Mesendoderm (in vitro differentiated cells): Measurements from ENCODE around the gene RNF6.

ENCODE experiments used
- DNase-seq: peaks from one replicate; pipeline ENCODE4 v3.0.0; 2013
- H2AK5ac ChIP-seq: 2 replicates; pipeline ENCODE4 v1.6.1; 2013; ENCODE audit warnings: low read length, inconsistent platforms
- H2BK120ac ChIP-seq: 2 replicates; pipeline ENCODE4 v1.6.1; 2013; ENCODE audit warnings: low read depth, mild to moderate bottlenecking, low read length, moderate library complexity, mixed read lengths
- H2BK15ac ChIP-seq: replicated peaks from 2 replicates; pipeline ENCODE4 v1.6.1; 2013; ENCODE audit warnings: low read depth, mild to moderate bottlenecking, moderate library complexity
- H2BK5ac ChIP-seq: 2 replicates; pipeline ENCODE4 v1.6.1; 2013; ENCODE audit warnings: low read length, inconsistent platforms
- H3K18ac ChIP-seq: 2 replicates; pipeline ENCODE4 v1.6.1; 2013; ENCODE audit warnings: mild to moderate bottlenecking, low read length, mixed read lengths
- H3K23ac ChIP-seq: one replicate; pipeline ENCODE4 v1.6.1; 2013; ENCODE audit warnings: low read length
- H3K27ac ChIP-seq: 2 replicates; pipeline ENCODE4 v1.5.1; 2013; ENCODE audit warnings: low read depth, mild to moderate bottlenecking, inconsistent platforms, low read length, moderate library complexity
- H3K27me3 ChIP-seq: 2 replicates; pipeline ENCODE4 v1.6.1; 2013; ENCODE audit warnings: low read length, control low read depth, mild to moderate bottlenecking, inconsistent platforms; ENCODE audit not compliant: insufficient read depth, poor library complexity
- H3K36me3 ChIP-seq: 2 replicates; pipeline ENCODE4 v1.6.1; 2013; ENCODE audit warnings: low read length, inconsistent platforms; ENCODE audit not compliant: control insufficient read depth, insufficient read depth
- H3K4ac ChIP-seq: one replicate; pipeline ENCODE4 v1.6.1; 2013; ENCODE audit warnings: low read depth, mild to moderate bottlenecking, low read length, moderate library complexity
- H3K4me1 ChIP-seq: 2 replicates; pipeline ENCODE4 v1.6.1; 2013; ENCODE audit warnings: low read depth, low read length, inconsistent platforms; ENCODE audit not compliant: control insufficient read depth
- H3K4me2 ChIP-seq: 2 replicates; pipeline ENCODE4 v1.6.1; 2013; ENCODE audit warnings: low read length
- H3K4me3 ChIP-seq: 2 replicates; pipeline ENCODE4 v1.5.1; 2013; ENCODE audit warnings: mild to moderate bottlenecking, low read length
- H3K56ac ChIP-seq: one replicate; pipeline ENCODE4 v1.6.1; 2013; ENCODE audit warnings: low read length
- H3K79me1 ChIP-seq: 2 replicates; pipeline ENCODE4 v1.6.1; 2013; ENCODE audit warnings: low read length, inconsistent platforms
- H3K79me2 ChIP-seq: 2 replicates; pipeline ENCODE4 v1.6.1; 2013; ENCODE audit warnings: mild to moderate bottlenecking, low read length; ENCODE audit not compliant: control insufficient read depth, insufficient read depth
- H3K9ac ChIP-seq: 2 replicates; pipeline ENCODE4 v1.6.1; 2013; ENCODE audit warnings: low read length, inconsistent platforms
- H4K5ac ChIP-seq: one replicate; pipeline ENCODE4 v1.6.1; 2013; ENCODE audit warnings: low read length
- H4K8ac ChIP-seq: one replicate; pipeline ENCODE4 v1.6.1; 2013; ENCODE audit warnings: low read depth, mild to moderate bottlenecking, control low read depth, low read length, moderate library complexity
- WGBS: extraction: QIAGEN DNeasy Blood & Tissue Kit; methylation state at CpG from one replicate; pipeline ENCODE4 v1.1.7; 2013; ENCODE audit warnings: low lambda C conversion rate, missing lambda C conversion rate; ENCODE audit not compliant: insufficient coverage; ENCODE audit errors: extremely low coverage; 5-methylcytosine and 5-hydroxymethylcytosine counted together

Gene RNF6

DNA sequence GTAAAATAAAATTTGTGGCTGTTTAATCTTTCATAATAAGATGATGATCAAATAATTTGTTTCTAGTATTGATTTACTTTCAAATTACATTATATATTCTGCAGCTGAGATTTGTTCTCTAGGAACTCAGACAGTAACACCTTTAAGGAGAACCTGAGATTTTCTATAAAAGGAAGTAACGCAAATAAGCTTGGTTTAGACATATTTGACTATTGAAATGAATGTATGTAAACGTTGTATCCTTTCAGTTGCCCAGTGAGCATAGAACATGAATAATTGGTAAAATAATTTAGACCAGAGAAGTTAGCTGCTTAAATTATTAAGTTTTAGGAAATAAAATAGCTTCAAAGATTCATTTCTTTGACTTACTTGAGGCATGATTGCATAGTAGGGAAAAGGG is 34.9 kb upstream of the RNF6 start:
- Histone ChIP-seq H2BK5ac (no peak overlapping the region), H3K79me1 (peaks cover 11% of the 10 kb centered on the region), H3K23ac (no peak overlapping the region), H3K18ac (no peak overlapping the region), H3K4me3 (no peak overlapping the region), H3K4me1 (no peaks in the 10 kb centered on the region), H3K36me3 (no peaks in the 10 kb centered on the region), H3K79me2 (peaks cover 42% of the 10 kb centered on the region), H4K8ac (no peak overlapping the region), H2AK5ac (no peak overlapping the region), H3K56ac (no peak overlapping the region), H3K9ac (no peak overlapping the region), H3K27me3 (no peaks in the 10 kb centered on the region), H4K5ac (no peak overlapping the region), H2BK15ac (no peak overlapping the region), H3K27ac (no peak overlapping the region), H2BK120ac (no peak overlapping the region), H3K4ac (no peak overlapping the region), H3K4me2 (no peak overlapping the region)
- no CpG with 5 or more reads among the region's 2 CpGs for WGBS
- no peak for DNase-seq

DNA sequence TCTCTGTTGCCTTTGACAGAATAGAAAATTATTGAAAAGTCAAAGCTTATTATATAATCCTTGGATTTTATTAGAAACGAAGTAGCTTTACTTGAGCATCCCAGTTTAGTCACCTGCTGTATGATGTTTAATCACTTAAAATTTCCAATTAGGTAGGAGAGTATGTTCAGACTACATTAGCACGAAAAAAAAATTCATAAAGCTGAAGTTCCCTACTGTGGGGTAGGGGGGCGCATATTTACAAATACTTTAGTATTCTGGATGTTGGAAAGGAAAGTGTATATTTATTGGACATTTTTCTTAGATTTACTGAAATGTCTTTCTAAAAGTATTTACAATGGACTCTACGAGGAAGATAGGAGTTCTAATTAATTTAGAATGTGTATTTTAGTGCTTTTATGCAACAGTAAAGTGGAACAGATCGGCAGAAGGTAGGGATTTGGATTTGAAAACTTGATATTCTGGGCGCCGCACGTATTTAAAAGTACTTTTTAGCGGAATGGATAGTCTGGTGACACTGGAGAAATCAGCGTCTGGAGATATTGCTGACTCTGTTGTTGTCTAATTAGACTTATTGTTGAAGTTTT is 33.7 kb upstream of the RNF6 start:
- Histone ChIP-seq H3K36me3 (no peaks in the 10 kb centered on the region), H3K79me1 (peaks cover 7% of the 10 kb centered on the region), H3K4me2 (no peak overlapping the region), H3K4me1 (no peaks in the 10 kb centered on the region), H4K8ac (no peak overlapping the region), H3K27me3 (no peaks in the 10 kb centered on the region), H3K9ac (no peak overlapping the region), H2BK5ac (no peak overlapping the region), H2BK120ac (no peak overlapping the region), H3K18ac (no peak overlapping the region), H2BK15ac (no peak overlapping the region), H3K4me3 (no peak overlapping the region), H3K56ac (no peak overlapping the region), H3K79me2 (peaks cover 31% of the 10 kb centered on the region), H3K4ac (no peak overlapping the region), H4K5ac (no peak overlapping the region), H3K23ac (no peak overlapping the region), H3K27ac (no peak overlapping the region), H2AK5ac (no peak overlapping the region)
- no CpG with 5 or more reads among the region's 10 CpGs for WGBS
- no peak for DNase-seq

DNA sequence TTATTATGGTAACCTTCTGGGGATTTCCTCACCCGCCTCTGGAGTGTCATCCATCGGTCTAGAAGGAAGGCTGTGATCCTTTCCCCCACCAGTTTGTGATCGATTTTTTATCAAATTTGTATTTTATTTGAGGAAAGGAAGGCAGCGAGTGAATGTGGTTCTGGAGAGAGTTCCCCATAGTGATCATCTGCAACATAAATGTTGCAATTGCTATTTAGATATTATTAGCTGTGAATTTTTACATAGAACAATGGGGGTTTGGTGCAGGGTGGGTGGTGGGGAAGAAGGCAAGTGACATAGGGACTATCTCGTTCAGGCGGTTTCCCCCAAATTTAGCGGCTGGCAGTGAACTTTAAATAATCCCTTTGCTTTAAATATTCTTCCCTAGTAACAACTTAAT is 33.0 kb upstream of the RNF6 start:
- Histone ChIP-seq H4K5ac (no peak overlapping the region), H3K9ac (peak overlapping the region; percentile 89), H2BK15ac (no peak overlapping the region), H2AK5ac (no peak overlapping the region), H3K23ac (no peak overlapping the region), H3K4me3 (peak overlapping the region; percentile 91), H3K27me3 (no peaks in the 10 kb centered on the region), H3K36me3 (no peaks in the 10 kb centered on the region), H4K8ac (no peak overlapping the region), H3K18ac (no peak overlapping the region), H2BK120ac (peak overlapping the region; percentile 45), H2BK5ac (no peak overlapping the region), H3K4me1 (no peaks in the 10 kb centered on the region), H3K4me2 (peak overlapping the region; percentile 69), H3K4ac (no peak overlapping the region), H3K79me1 (peaks cover 4% of the 10 kb centered on the region), H3K27ac (no peak overlapping the region), H3K79me2 (peaks cover 28% of the 10 kb centered on the region), H3K56ac (peak overlapping the region; percentile 99)
- WGBS = no CpG with 5 or more reads among the region's 7 CpGs
- DNase-seq = no peak

GRCh38 chr13:26254583-26255111 is 32.5 kb upstream of the RNF6 start:
- Histone ChIP-seq H3K56ac (peak overlapping the region; percentile 99), H4K8ac (no peak overlapping the region), H3K18ac (peak overlapping the region; percentile 68), H3K23ac (no peak overlapping the region), H3K27ac (peak overlapping the region; percentile 78), H3K9ac (peak overlapping the region; percentile 89), H2AK5ac (no peak overlapping the region), H3K36me3 (no peaks in the 10 kb centered on the region), H3K4me3 (peak overlapping the region; percentile 91), H3K79me1 (peaks cover 2% of the 10 kb centered on the region), H3K4me2 (peak overlapping the region; percentile 69), H2BK15ac (no peak overlapping the region), H3K4me1 (no peaks in the 10 kb centered on the region), H3K4ac (peak overlapping the region; percentile 22), H4K5ac (no peak overlapping the region), H3K27me3 (no peaks in the 10 kb centered on the region), H2BK120ac (peak overlapping the region; percentile 45), H2BK5ac (no peak overlapping the region), H3K79me2 (peaks cover 26% of the 10 kb centered on the region)
- peak; percentile 71 for DNase-seq
- no CpG with 5 or more reads among the region's 35 CpGs for WGBS

DNA sequence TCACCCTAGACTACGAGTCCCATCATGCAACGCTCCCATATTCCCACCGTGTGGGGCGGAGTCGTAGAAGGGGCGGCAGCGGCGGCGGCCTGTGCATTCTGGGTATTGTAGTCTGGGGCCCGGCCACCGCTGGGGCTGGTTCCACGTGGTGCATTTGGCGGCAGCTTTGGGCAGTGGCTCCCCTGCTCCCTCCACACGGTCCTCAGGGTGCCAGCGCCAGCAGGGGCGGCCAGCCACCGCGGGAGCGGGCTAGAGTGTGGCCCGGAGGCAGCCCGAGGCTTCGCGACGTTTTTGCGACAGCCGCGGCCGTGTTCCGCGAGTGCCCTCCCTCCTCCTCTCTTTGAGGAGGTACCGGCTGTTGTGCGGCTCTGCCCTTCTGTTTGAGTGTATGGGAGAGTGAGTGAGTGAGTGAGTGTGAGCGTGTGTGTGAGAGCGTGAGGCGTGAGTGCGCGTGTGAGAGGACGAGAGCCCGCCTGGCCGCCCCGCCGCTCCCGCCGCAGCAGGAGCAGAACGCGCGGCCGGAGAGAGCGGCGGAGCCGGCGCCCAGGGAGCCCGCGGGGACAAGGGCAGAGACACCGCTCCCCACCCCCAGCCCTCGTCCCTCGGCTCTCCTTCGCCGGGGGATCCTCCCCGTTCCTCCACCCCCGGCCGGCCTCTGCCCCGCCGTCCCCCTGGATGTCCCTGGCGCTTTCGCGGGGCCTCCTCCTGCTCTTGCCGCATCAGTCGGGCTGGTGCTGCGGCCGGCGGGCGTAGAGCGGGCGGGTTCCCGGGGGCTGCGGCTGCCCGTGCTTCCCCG is 31.9 kb upstream of the RNF6 start, which contains the start of gene CDK8:
Gene CDK8 (plus strand): TSS at position 343 of the 796 bp plus-strand sequence. CDS start 513 bp downstream, outside the sequence.
- H3K36me3 ChIP-seq = no peaks in the 10 kb centered on the region
- H4K8ac ChIP-seq = no peak within 1 kb of the TSS
- peak; percentile 97 for DNase-seq
- H3K79me1 ChIP-seq = peaks cover 2% of the 10 kb centered on the region
- peak within 1 kb of the TSS; percentile 91 for H3K4me3 ChIP-seq
- H3K4me1 ChIP-seq = no peaks in the 10 kb centered on the region
- H3K79me2 ChIP-seq = peaks cover 23% of the 10 kb centered on the region
- H3K9ac ChIP-seq = peak within 1 kb of the TSS; percentile 89
- no peak within 1 kb of the TSS for H4K5ac ChIP-seq
- peak within 1 kb of the TSS; percentile 45 for H2BK120ac ChIP-seq
- no peak within 1 kb of the TSS for H3K23ac ChIP-seq
- peak within 1 kb of the TSS; percentile 69 for H3K4me2 ChIP-seq
- peak within 1 kb of the TSS; percentile 99 for H3K56ac ChIP-seq
- peak within 1 kb of the TSS; percentile 85 for H3K18ac ChIP-seq
- H2BK15ac ChIP-seq = no peak within 1 kb of the TSS
- peak within 1 kb of the TSS; percentile 90 for H3K27ac ChIP-seq
- peak within 1 kb of the TSS; percentile 44 for H3K4ac ChIP-seq
- peak within 1 kb of the TSS; percentile 95 for H2BK5ac ChIP-seq
- no peak within 1 kb of the TSS for H2AK5ac ChIP-seq
- no CpG with 5 or more reads among the region's 79 CpGs for WGBS
- H3K27me3 ChIP-seq = no peaks in the 10 kb centered on the region
